ENCODE measurements around the gene HECW1. TPM values are rescaled to one million over a fixed set of nuclear protein-coding genes. Genes with fewer than 3 reads are reported as not detected.

HECW1 gene
- total and polyA plus RNA-seq, 10 of the 15 experiments (the other 5 are each of a cell fraction or from before 2014, with no cell fraction given), result under 0.01 to 0.31 (median 0.04) TPM; not detected in 3

GRCh38 chr7:43575506-43575905, 463.1 kb downstream of the HECW1 start (continued):
- TF ChIP-seq, protein P1, sequence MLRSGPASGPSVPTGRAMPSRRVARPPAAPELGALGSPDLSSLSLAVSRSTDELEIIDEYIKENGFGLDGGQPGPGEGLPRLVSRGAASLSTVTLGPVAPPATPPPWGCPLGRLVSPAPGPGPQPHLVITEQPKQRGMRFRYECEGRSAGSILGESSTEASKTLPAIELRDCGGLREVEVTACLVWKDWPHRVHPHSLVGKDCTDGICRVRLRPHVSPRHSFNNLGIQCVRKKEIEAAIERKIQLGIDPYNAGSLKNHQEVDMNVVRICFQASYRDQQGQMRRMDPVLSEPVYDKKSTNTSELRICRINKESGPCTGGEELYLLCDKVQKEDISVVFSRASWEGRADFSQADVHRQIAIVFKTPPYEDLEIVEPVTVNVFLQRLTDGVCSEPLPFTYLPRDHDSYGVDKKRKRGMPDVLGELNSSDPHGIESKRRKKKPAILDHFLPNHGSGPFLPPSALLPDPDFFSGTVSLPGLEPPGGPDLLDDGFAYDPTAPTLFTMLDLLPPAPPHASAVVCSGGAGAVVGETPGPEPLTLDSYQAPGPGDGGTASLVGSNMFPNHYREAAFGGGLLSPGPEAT (IDR thresholded peaks at IDR 0.05; ENCODE audit: low read depth), result no peak
- TF ChIP-seq, protein P2, sequence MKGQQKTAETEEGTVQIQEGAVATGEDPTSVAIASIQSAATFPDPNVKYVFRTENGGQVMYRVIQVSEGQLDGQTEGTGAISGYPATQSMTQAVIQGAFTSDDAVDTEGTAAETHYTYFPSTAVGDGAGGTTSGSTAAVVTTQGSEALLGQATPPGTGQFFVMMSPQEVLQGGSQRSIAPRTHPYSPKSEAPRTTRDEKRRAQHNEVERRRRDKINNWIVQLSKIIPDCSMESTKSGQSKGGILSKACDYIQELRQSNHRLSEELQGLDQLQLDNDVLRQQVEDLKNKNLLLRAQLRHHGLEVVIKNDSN (IDR thresholded peaks at IDR 0.05; ENCODE audit: borderline replicate concordance, extremely low read length, insufficient read depth, low read depth, low read length), result no peak
- TF ChIP-seq IKZF1 (conservative IDR thresholded peaks at IDR 0.05), result no peak
- TF ChIP-seq, protein P3, sequence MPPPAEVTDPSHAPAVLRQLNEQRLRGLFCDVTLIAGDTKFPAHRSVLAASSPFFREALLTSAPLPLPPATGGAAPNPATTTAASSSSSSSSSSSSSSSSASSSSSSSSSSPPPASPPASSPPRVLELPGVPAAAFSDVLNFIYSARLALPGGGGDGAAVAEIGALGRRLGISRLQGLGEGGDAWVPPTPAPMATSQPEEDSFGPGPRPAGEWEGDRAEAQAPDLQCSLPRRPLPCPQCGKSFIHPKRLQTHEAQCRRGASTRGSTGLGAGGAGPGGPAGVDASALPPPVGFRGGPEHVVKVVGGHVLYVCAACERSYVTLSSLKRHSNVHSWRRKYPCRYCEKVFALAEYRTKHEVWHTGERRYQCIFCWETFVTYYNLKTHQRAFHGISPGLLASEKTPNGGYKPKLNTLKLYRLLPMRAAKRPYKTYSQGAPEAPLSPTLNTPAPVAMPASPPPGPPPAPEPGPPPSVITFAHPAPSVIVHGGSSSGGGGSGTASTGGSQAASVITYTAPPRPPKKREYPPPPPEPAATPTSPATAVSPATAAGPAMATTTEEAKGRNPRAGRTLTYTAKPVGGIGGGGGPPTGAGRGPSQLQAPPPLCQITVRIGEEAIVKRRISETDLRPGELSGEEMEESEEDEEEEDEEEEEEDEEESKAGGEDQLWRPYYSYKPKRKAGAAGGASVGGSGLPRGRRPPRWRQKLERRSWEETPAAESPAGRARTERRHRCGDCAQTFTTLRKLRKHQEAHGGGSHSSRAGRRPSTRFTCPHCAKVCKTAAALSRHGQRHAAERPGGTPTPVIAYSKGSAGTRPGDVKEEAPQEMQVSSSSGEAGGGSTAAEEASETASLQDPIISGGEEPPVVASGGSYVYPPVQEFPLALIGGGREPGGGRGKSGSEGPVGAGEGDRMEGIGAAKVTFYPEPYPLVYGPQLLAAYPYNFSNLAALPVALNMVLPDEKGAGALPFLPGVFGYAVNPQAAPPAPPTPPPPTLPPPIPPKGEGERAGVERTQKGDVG (CRISPR knock-in tag; IDR thresholded peaks at IDR 0.05), result no peak
- no peak for TF ChIP-seq SIX5 (IDR thresholded peaks at IDR 0.05; ENCODE audit: low read depth, low read length, severe bottlenecking)

DNA sequence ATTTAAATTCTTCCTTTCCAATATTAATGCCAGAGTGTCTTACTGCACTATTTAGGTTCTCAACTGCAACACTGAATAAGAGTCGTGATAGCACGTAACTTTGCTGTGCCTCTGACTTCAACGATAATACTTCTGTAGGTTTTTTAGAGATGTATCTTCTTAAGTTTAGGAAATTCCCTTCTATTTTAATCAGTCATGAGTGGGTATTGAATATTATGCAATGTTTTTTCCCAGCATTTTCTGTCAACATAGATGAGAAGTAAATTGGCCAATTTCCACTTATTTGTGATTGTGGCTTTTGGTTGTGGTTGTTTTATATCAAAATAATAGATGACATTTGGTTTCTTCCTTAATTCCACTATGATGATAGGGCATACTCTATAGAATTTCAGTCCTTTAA, 463.8 kb downstream of the HECW1 start:
- H2AFZ ChIP-seq (ENCODE audit: control insufficient read depth, low read depth, low read length), result no peak overlapping the region
- H3K9ac ChIP-seq (ENCODE audit: control insufficient read depth, insufficient read depth, low read length), result no peak overlapping the region
- H3K4me3 ChIP-seq, result no peak overlapping the region
- ChIA-PET SMC1A (ENCODE audit: uncharacterized antibody, unreplicated experiment) (interaction anchor here (1.1 to 2.0 kb wide), 3 partner anchors 113 to 263 kb away, joined by 3 to 6 read pairs (median 4); no protein-coding TSS in a partner anchor), POLR2A (no interaction called here), RAD21 (ENCODE audit: unreplicated experiment) (no interaction called here), CTCF (interaction anchor here (1.8 to 5.7 kb wide), 2 partner anchors 124 to 263 kb away, joined by 6 to 39 read pairs; no protein-coding TSS in a partner anchor)
- ATAC-seq, result no peak
- intact Hi-C loops (cut with micrococcal nuclease; ENCODE audit: unreplicated experiment) (no loop called here), in situ Hi-C loops (cut with MboI) (loop anchor here (10.0 kb wide), 1 partner anchor 641 kb away; the partner anchor contains the start of genes MRPL32 and PSMA2)
- no peak for DNase-seq (ENCODE audit: low read depth, low spot score)
- BruUV-seq (replicated peaks), result no TSS peak
- H3K36me3 ChIP-seq (ENCODE audit: control insufficient read depth in 2 of 2, insufficient read depth in 2 of 2, low read length in 1 of 2), result no peaks in the 10 kb centered on the region
- 62% methylated on average over 3 of the region's 3 CpGs for WGBS (ENCODE audit: insufficient coverage, insufficient replicate concordance, low lambda C conversion rate, missing lambda C conversion rate)
- TF ChIP-seq WRNIP1 (IDR thresholded peaks at IDR 0.05; ENCODE audit: borderline replicate concordance, low read depth, low read length) (no peak), CREB1 (IDR thresholded peaks at IDR 0.05; ENCODE audit: low read depth) (no peak), HDAC6 (IDR thresholded peaks at IDR 0.05; ENCODE audit: unreplicated experiment) (no peak), CHD4 (IDR thresholded peaks at IDR 0.05) (no peak), SREBF2 (IDR thresholded peaks at IDR 0.05; ENCODE audit: low read length) (no peak), ZZZ3 (IDR thresholded peaks at IDR 0.05; ENCODE audit: control insufficient read depth, insufficient read length, low read depth) (no peak), SMARCA5 (IDR thresholded peaks at IDR 0.05) (no peak), SP1 (IDR thresholded peaks at IDR 0.05; ENCODE audit: low read depth, low read length) (no peak)
- H3K4me1 ChIP-seq (ENCODE audit: control insufficient read depth, insufficient read depth, low read length), result peaks cover 16% of the 10 kb centered on the region
- no peaks in the 10 kb centered on the region for H4K20me1 ChIP-seq (ENCODE audit: control insufficient read depth, insufficient read depth)
- no peak overlapping the region for H3K27ac ChIP-seq (ENCODE audit: control insufficient read depth, insufficient read depth)
- H3K4me2 ChIP-seq (ENCODE audit: control insufficient read depth, insufficient read depth), result no peak overlapping the region
- H3K9me3 ChIP-seq (replicated peaks; ENCODE audit: control insufficient read depth, insufficient read depth, low read length), result no peaks in the 10 kb centered on the region
- H3K79me2 ChIP-seq (ENCODE audit: control insufficient read depth, insufficient read depth, low read length), result no peaks in the 10 kb centered on the region
- no peaks in the 10 kb centered on the region for H3K27me3 ChIP-seq (replicated peaks in 1 of 2; ENCODE audit: control insufficient read depth in 2 of 2, insufficient read depth in 2 of 2, low read length in 1 of 2)
- FAIRE-seq, result no peak

All from GM12878 (cell line).